Cardiac fibroblast (primary cell): Measurements from ENCODE around the gene CPSF3.

Experiments
- DNase-seq, 2 donors: peaks; one replicate each; pipeline versions ENCODE4 v3.0.0 to v3.0.0-alpha.2; 2010; ENCODE audit warnings: low read depth in 2 of 2
- H3K4me3 ChIP-seq, 2 donors: replicated peaks in 1 of 2; 1 replicate in 1 of 2; 2 replicates in 1 of 2; pipeline ENCODE4 v1.5.1; 2011; ENCODE audit warnings: low read depth in 2 of 2, low read length in 2 of 2, mild to moderate bottlenecking in 2 of 2, moderate library complexity in 1 of 2
- CTCF ChIP-seq: IDR thresholded peaks from one replicate; pipeline ENCODE4 v1.5.1; 2011; ENCODE audit warnings: low read depth, mild to moderate bottlenecking, low read length, inconsistent platforms

Gene CPSF3

GRCh38 chr2:9445089-9445488 lies 21.6 kb downstream of the CPSF3 start:
- no peak overlapping the region for H3K4me3 ChIP-seq
- TF ChIP-seq CTCF, result no peak
- no peak for DNase-seq

- H3K4me3 ChIP-seq, result no peak overlapping the region
- DNase-seq, result no peak
- TF ChIP-seq CTCF, result no peak
These were observed 27.8 kb downstream of the CPSF3 start for GRCh38 chr2:9451231-9451630.

- DNase-seq, result no peak
- no peak for TF ChIP-seq CTCF
- no peak overlapping the region for H3K4me3 ChIP-seq
These were observed 37.1 kb downstream of the CPSF3 start for GRCh38 chr2:9460441-9461017.

GRCh38 chr2:9461079-9461478 lies 37.6 kb downstream of the CPSF3 start:
- TF ChIP-seq CTCF, result no peak
- H3K4me3 ChIP-seq, result no peak overlapping the region
- no peak for DNase-seq

GRCh38 chr2:9462313-9462712 lies 38.9 kb downstream of the CPSF3 start:
- DNase-seq, result no peak

GRCh38 chr2:9462886-9463697 lies 39.6 kb downstream of the CPSF3 start:
- H3K4me3 ChIP-seq, result no peak overlapping the region
- no peak for DNase-seq
- no peak for TF ChIP-seq CTCF

More at GRCh38 chr2:9462313-9462712, 38.9 kb downstream of the CPSF3 start:
- no peak overlapping the region for H3K4me3 ChIP-seq
- TF ChIP-seq CTCF, result no peak
